HCT116 (cell line): ENCODE measurements around the gene CD7. TPM values are rescaled to one million over a fixed set of nuclear protein-coding genes. Genes with fewer than 3 reads are reported as not detected.
A peak's percentile ranks its signal among the peaks of the same experiment; 100 is the strongest.

Source experiments
- ATAC-seq: fragments of 200-7000 bp; cut with Tn5 transposase; 2 replicates; pipeline ENCODE4 v1.9.1; 2020; ENCODE audit warnings: mild to moderate bottlenecking, moderate library complexity
- BruUV-seq: library from RNA; stranded (reverse); fragments of 400-500 nt; replicated peaks from 2 replicates; lab custom pipeline; 2021; lab: Mats Ljungman, UMichigan
- CTCF ChIA-PET: fragments of 300-600 bp; sonication (Branson Sonifier 250); formaldehyde crosslinking; loops from one replicate; lab custom pipeline; 2021; ENCODE audit warnings: antibody characterized with exemption; lab: Charles Lee
- POLR2A ChIA-PET: fragments of 300-600, 350-600 bp; sonication (Branson Sonifier 250); formaldehyde crosslinking; loops from one replicate; lab custom pipeline; 2021; ENCODE audit warnings: antibody characterized with exemption; lab: Charles Lee
- RAD21 ChIA-PET, 2 experiments: fragments of 300-600 bp; sonication (Branson Sonifier 250); formaldehyde crosslinking; loops; one replicate each; lab custom pipeline; 2023; ENCODE audit warnings: low total read pairs in 2 of 2; ENCODE audit not compliant: uncharacterized antibody in 2 of 2, unreplicated experiment in 2 of 2, low non-redundant PET in 1 of 2; lab: Charles Lee
- DNase-seq: peaks from one replicate; pipeline ENCODE4 v3.0.0-alpha.2; 2010; ENCODE audit warnings: low read depth, low spot score
- H2AFZ ChIP-seq: fragments of 200-600 bp; shearing (Covaris generic), sonication (generic); 2 replicates; pipeline ENCODE4 v1.6.1; 2017; ENCODE audit warnings: low read depth, mixed run types, mixed read lengths, antibody characterized with exemption, low read length; ENCODE audit not compliant: poor library complexity, severe bottlenecking
- H3K27ac ChIP-seq: 2 replicates; pipeline ENCODE4 v1.5.1; 2012; ENCODE audit warnings: low read depth, low read length
- H3K27me3 ChIP-seq: fragments of 200-600 bp; sonication (generic); 2 replicates; pipeline ENCODE4 v1.6.1; 2016; ENCODE audit warnings: mixed run types, low read length, mixed read lengths; ENCODE audit not compliant: insufficient read depth
- H3K36me3 ChIP-seq, 2 experiments: fragments of 200-500 bp in 1 of 2; fragments of 200-600 bp in 1 of 2; sonication (Bioruptor generic) in 1 of 2; sonication (generic) in 1 of 2; 2 replicates each; pipeline versions ENCODE4 v1.5.1 to v1.6.1; 2014 to 2016; ENCODE audit warnings: low read length in 2 of 2, inconsistent platforms in 1 of 2, mixed read lengths in 1 of 2, mixed run types in 1 of 2; ENCODE audit not compliant: insufficient read depth in 2 of 2, control insufficient read depth in 1 of 2
- H3K4me1 ChIP-seq, 2 experiments: fragments of 200-600 bp in 1 of 2; sonication (generic) in 1 of 2; 2 replicates each; pipeline versions ENCODE4 v1.5.1 to v1.6.1; 2012 to 2017; ENCODE audit warnings: low read length in 2 of 2, inconsistent platforms in 1 of 2, mild to moderate bottlenecking in 1 of 2, mixed read lengths in 1 of 2, mixed run types in 1 of 2, moderate library complexity in 1 of 2; ENCODE audit not compliant: insufficient read depth in 2 of 2, control insufficient read depth in 1 of 2
- H3K4me2 ChIP-seq: fragments of 200-600 bp; sonication (generic); 2 replicates; pipeline ENCODE4 v1.6.1; 2017; ENCODE audit warnings: mixed run types, low read length, mixed read lengths
- H3K4me3 ChIP-seq, 2 experiments: fragments of 200-600 bp in 1 of 2; sonication (generic) in 1 of 2; replicated peaks in 1 of 2; 2 replicates each; pipeline ENCODE4 v1.5.1; 2011 to 2016; ENCODE audit warnings: low read length in 2 of 2, control low read depth in 1 of 2, low read depth in 1 of 2, mild to moderate bottlenecking in 1 of 2, mixed read lengths in 1 of 2, mixed run types in 1 of 2
- H3K79me2 ChIP-seq: fragments of 200-600 bp; sonication (generic); 2 replicates; pipeline ENCODE4 v1.6.1; 2017; ENCODE audit warnings: mild to moderate bottlenecking, mixed run types, low read length, moderate library complexity, mixed read lengths; ENCODE audit not compliant: insufficient read depth
- H3K9ac ChIP-seq: fragments of 200-600 bp; sonication (generic); 2 replicates; pipeline ENCODE4 v1.6.1; 2016; ENCODE audit warnings: low read length, mixed read lengths
- H3K9me2 ChIP-seq: fragments of 200-600 bp; sonication (generic), shearing (Covaris generic); 2 replicates; pipeline ENCODE4 v1.6.1; 2017; ENCODE audit warnings: mixed run types, mild to moderate bottlenecking, moderate library complexity; ENCODE audit not compliant: insufficient read depth
- H3K9me3 ChIP-seq, 2 experiments: fragments of 200-500 bp in 1 of 2; fragments of 200-600 bp in 1 of 2; sonication (Bioruptor generic) in 1 of 2; sonication (generic) in 1 of 2; 2 replicates each; pipeline ENCODE4 v1.6.1; 2014 to 2017; ENCODE audit warnings: low read length in 2 of 2, mixed read lengths in 2 of 2, inconsistent platforms in 1 of 2, low read depth in 1 of 2, mild to moderate bottlenecking in 1 of 2, mixed run types in 1 of 2, moderate library complexity in 1 of 2; ENCODE audit not compliant: control insufficient read depth in 1 of 2, insufficient read depth in 1 of 2
- H4K20me1 ChIP-seq: fragments of 200-600 bp; sonication (generic), shearing (Covaris generic); 2 replicates; pipeline ENCODE4 v1.6.1; 2017; ENCODE audit warnings: mixed run types, mild to moderate bottlenecking, moderate library complexity; ENCODE audit not compliant: insufficient read depth
- JUND ChIP-seq: IDR thresholded peaks from 2 replicates; pipeline ENCODE4 v1.6.1; 2012
- POLR2AphosphoS5 ChIP-seq: IDR thresholded peaks from 2 replicates; pipeline ENCODE4 v1.6.1; 2011; ENCODE audit warnings: mild to moderate bottlenecking, low read depth, low read length, moderate library complexity
- SIN3A ChIP-seq: IDR thresholded peaks from 2 replicates; pipeline ENCODE4 v1.6.1; 2012; ENCODE audit warnings: low read depth
- TCF7L2 ChIP-seq: IDR thresholded peaks from 2 replicates; pipeline ENCODE4 v1.7.0; 2011; ENCODE audit warnings: borderline replicate concordance, inconsistent platforms; ENCODE audit not compliant: insufficient read depth, insufficient read length; ENCODE audit errors: extremely low read depth
- YY1 ChIP-seq: IDR thresholded peaks from 2 replicates; pipeline ENCODE4 v1.6.1; 2011; ENCODE audit warnings: low read length, low read depth, moderate library complexity, mild to moderate bottlenecking; ENCODE audit not compliant: insufficient replicate concordance; ENCODE audit errors: extremely low read depth
- intact Hi-C: fragments of 100-400 bp; cut with micrococcal nuclease; formaldehyde crosslinking; loops from 2 replicates; pipeline ENCODE4 v1.10.0; 2022
- total RNA-seq: library from RNA; stranded (reverse); gene quantifications from one replicate; pipeline ENCODE4 v1.2.1, GENCODE V29; 2021; ENCODE audit not compliant: unreplicated experiment
- TF ChIP-seq, protein P1 (sequence below), 3 experiments: fragments of 200-600 bp in 1 of 3; sonication (generic) in 1 of 3; IDR thresholded peaks in 2 of 3; conservative IDR thresholded peaks in 1 of 3; 2 replicates each; pipeline ENCODE4 v1.5.1; 2012 to 2017; ENCODE audit warnings: low read depth in 2 of 3, low read length in 2 of 3, antibody characterized with exemption in 1 of 3, borderline replicate concordance in 1 of 3, control low read depth in 1 of 3, mild to moderate bottlenecking in 1 of 3, mixed read lengths in 1 of 3, mixed run types in 1 of 3, moderate library complexity in 1 of 3; ENCODE audit not compliant: insufficient read depth in 1 of 3

Gene CD7
- total RNA-seq, 1 experiment from 2014 or later: 0.61 TPM

DNA sequence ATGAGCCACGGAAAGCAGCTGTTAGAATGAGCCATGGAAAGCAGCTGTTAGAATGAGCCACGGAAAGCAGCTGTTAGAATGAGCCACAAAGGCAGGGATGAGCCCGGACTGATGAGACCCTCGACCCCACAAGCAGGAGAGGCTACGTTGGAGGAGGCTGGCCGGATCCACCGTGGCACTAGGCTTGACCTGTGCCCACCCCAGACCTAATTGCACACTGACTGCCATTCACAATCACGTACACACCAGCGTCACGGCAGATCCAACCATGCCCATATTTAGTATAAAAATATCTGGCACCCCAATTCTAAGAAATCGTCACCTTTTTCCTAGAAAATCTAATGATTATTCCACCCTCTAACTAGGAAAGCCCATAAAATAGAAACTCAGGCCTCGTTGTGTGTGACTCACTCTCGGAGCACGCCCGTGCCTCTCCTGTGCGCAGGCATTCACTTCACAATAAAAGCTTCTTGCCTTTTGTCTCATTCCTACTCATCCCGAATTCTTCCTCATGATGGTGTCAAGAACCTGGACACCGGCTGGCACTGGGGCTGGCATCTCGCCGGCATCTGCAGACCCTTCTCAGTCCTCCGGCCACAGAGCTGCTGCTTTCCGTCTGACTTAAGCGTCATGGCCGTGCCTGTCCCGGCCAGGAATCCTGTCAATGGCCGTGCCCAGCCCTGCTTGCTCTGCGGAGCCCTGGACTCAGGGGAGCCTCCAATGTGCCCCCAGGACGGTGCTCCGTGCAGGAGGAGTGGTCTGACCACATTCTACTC is 21.6 kb upstream of the CD7 start:
- CTCF ChIA-PET: interaction anchor here (0.5 to 1.6 kb wide), 4 partner anchors 10 to 301 kb away, joined by 3 to 5 read pairs (median 4); partner anchors contain the start of gene DCXR
- no peaks in the 10 kb centered on the region for H3K79me2 ChIP-seq
- no peaks in the 10 kb centered on the region for H3K27me3 ChIP-seq
- H3K4me3 ChIP-seq: peak overlapping the region; percentile 49 to 61
- peak overlapping the region; percentile 70 for H3K9ac ChIP-seq
- POLR2A ChIA-PET: interaction anchor here (0.5 to 2.3 kb wide), 5 partner anchors 28 to 254 kb away, joined by 3 to 5 read pairs (median 3); partner anchors contain the start of gene SLC16A3
- BruUV-seq: TSS peak; percentile 99
- TF ChIP-seq SIN3A (no peak), TCF7L2 (peak; percentile 23), YY1 (peak; percentile 66), JUND (no peak), POLR2AphosphoS5 (peak; percentile 68)
- TF ChIP-seq, protein P1, sequence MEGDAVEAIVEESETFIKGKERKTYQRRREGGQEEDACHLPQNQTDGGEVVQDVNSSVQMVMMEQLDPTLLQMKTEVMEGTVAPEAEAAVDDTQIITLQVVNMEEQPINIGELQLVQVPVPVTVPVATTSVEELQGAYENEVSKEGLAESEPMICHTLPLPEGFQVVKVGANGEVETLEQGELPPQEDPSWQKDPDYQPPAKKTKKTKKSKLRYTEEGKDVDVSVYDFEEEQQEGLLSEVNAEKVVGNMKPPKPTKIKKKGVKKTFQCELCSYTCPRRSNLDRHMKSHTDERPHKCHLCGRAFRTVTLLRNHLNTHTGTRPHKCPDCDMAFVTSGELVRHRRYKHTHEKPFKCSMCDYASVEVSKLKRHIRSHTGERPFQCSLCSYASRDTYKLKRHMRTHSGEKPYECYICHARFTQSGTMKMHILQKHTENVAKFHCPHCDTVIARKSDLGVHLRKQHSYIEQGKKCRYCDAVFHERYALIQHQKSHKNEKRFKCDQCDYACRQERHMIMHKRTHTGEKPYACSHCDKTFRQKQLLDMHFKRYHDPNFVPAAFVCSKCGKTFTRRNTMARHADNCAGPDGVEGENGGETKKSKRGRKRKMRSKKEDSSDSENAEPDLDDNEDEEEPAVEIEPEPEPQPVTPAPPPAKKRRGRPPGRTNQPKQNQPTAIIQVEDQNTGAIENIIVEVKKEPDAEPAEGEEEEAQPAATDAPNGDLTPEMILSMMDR (IDR thresholded peaks at IDR 0.05 in 2 of 3, conservative IDR thresholded peaks at IDR 0.05 in 1 of 3; ENCODE audit: borderline replicate concordance in 1 of 3, insufficient read depth in 1 of 3, low read depth in 2 of 3, low read length in 2 of 3): no peak
- no peaks in the 10 kb centered on the region for H4K20me1 ChIP-seq
- RAD21 ChIA-PET: no interaction called here
- H2AFZ ChIP-seq: peak overlapping the region; percentile 10
- no peaks in the 10 kb centered on the region for H3K9me3 ChIP-seq
- DNase-seq (peak; percentile 72), ATAC-seq (peak; percentile 67)
- H3K4me2 ChIP-seq: peak overlapping the region; percentile 89
- peak overlapping the region; percentile 96 for H3K27ac ChIP-seq
- intact Hi-C loops: loop anchor here (2.0 to 5.0 kb wide), 2 partner anchors 254 to 307 kb away; partner anchors contain the start of gene RAC3
- no peaks in the 10 kb centered on the region for H3K36me3 ChIP-seq
- peaks cover 59 to 73% of the 10 kb centered on the region in 2 experiments for H3K4me1 ChIP-seq
- no peaks in the 10 kb centered on the region for H3K9me2 ChIP-seq
